ENCODE results near the gene CHRNA4. TPM values are rescaled to one million over a fixed set of nuclear protein-coding genes. Genes with fewer than 3 reads are reported as not detected.

The CHRNA4 gene
- total and polyA plus RNA-seq, 10 of the 15 experiments (the other 5 are each of a cell fraction or from before 2014, with no cell fraction given) = 0.04 to 0.41 (median 0.06) TPM; not detected in 5

- TF ChIP-seq TCF3 (IDR thresholded peaks at IDR 0.05; ENCODE audit: borderline replicate concordance, insufficient read depth, low read depth, low read length) = no peak
- no peak for TF ChIP-seq KDM1A (IDR thresholded peaks at IDR 0.05; ENCODE audit: borderline replicate concordance)
- TF ChIP-seq, protein P1, sequence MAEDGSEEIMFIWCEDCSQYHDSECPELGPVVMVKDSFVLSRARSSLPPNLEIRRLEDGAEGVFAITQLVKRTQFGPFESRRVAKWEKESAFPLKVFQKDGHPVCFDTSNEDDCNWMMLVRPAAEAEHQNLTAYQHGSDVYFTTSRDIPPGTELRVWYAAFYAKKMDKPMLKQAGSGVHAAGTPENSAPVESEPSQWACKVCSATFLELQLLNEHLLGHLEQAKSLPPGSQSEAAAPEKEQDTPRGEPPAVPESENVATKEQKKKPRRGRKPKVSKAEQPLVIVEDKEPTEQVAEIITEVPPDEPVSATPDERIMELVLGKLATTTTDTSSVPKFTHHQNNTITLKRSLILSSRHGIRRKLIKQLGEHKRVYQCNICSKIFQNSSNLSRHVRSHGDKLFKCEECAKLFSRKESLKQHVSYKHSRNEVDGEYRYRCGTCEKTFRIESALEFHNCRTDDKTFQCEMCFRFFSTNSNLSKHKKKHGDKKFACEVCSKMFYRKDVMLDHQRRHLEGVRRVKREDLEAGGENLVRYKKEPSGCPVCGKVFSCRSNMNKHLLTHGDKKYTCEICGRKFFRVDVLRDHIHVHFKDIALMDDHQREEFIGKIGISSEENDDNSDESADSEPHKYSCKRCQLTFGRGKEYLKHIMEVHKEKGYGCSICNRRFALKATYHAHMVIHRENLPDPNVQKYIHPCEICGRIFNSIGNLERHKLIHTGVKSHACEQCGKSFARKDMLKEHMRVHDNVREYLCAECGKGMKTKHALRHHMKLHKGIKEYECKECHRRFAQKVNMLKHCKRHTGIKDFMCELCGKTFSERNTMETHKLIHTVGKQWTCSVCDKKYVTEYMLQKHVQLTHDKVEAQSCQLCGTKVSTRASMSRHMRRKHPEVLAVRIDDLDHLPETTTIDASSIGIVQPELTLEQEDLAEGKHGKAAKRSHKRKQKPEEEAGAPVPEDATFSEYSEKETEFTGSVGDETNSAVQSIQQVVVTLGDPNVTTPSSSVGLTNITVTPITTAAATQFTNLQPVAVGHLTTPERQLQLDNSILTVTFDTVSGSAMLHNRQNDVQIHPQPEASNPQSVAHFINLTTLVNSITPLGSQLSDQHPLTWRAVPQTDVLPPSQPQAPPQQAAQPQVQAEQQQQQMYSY (CRISPR knock-in tag; IDR thresholded peaks at IDR 0.05) = no peak
- TF ChIP-seq BCL3 (IDR thresholded peaks at IDR 0.05; ENCODE audit: borderline replicate concordance, insufficient read depth, low read depth, low read length, poor library complexity, severe bottlenecking) = no peak
- intact Hi-C loops (cut with micrococcal nuclease; ENCODE audit: unreplicated experiment) = no loop called here
- H3K79me2 ChIP-seq (ENCODE audit: control insufficient read depth, insufficient read depth, low read length) = no peaks in the 10 kb centered on the region
- no peaks in the 10 kb centered on the region for H3K4me1 ChIP-seq (ENCODE audit: control insufficient read depth, insufficient read depth, low read length)
- ChIA-PET POLR2A (no interaction called here), SMC1A (ENCODE audit: uncharacterized antibody, unreplicated experiment) (no interaction called here), RAD21 (ENCODE audit: unreplicated experiment) (no interaction called here), CTCF (no interaction called here)
- no peak overlapping the region for H2AFZ ChIP-seq (ENCODE audit: control insufficient read depth, low read depth, low read length)
- no peak overlapping the region for H3K4me3 ChIP-seq
- WGBS (ENCODE audit: insufficient coverage, insufficient replicate concordance, low lambda C conversion rate, missing lambda C conversion rate) = 43% methylated on average over 24 of the region's 27 CpGs
- in situ Hi-C loops (cut with MboI) = no loop called here
- ATAC-seq (no peak), FAIRE-seq (no peak), DNase-seq (ENCODE audit: low read depth, low spot score) (no peak)
- no peaks in the 10 kb centered on the region; the same call in 2 of the 3 replicates for H3K9me3 ChIP-seq (replicated peaks; ENCODE audit: control insufficient read depth, insufficient read depth, low read length)
- BruUV-seq (replicated peaks) = no TSS peak
- H3K36me3 ChIP-seq (ENCODE audit: control insufficient read depth in 2 of 2, insufficient read depth in 2 of 2, low read length in 1 of 2) = no peaks in the 10 kb centered on the region
- no peak overlapping the region for H3K9ac ChIP-seq (ENCODE audit: control insufficient read depth, insufficient read depth, low read length)
- H3K27me3 ChIP-seq (replicated peaks in 1 of 2; ENCODE audit: control insufficient read depth in 2 of 2, insufficient read depth in 2 of 2, low read length in 1 of 2) = no peaks in the 10 kb centered on the region
- H4K20me1 ChIP-seq (ENCODE audit: control insufficient read depth, insufficient read depth) = no peaks in the 10 kb centered on the region
- H3K4me2 ChIP-seq (ENCODE audit: control insufficient read depth, insufficient read depth) = no peak overlapping the region
- H3K27ac ChIP-seq (ENCODE audit: control insufficient read depth, insufficient read depth) = no peak overlapping the region
These were observed 15.6 kb downstream of the CHRNA4 start for GRCh38 chr20:63345328-63346100.
